Measurements from ENCODE around the gene GPR142.

- TF ChIP-seq EZH2 (IDR thresholded peaks at IDR 0.05) (no peak), POLR2AphosphoS5 (IDR thresholded peaks at IDR 0.05; ENCODE audit: borderline replicate concordance, low read depth, low read length) (no peak), FOXP2 (optimal IDR thresholded peaks at IDR 0.05; ENCODE audit: control extremely low read depth, extremely low read length, insufficient read depth) (no peak)
These were observed 23.7 kb downstream of the GPR142 start for GRCh38 chr17:74390680-74391653.

Data from SK-N-MC (cell line).